A549 treated with CORT108297 at 1 μM for 4 hours (cell line): ENCODE results near the gene PTDSS2. TPM values are rescaled to one million over a fixed set of nuclear protein-coding genes. Genes with fewer than 3 reads are reported as not detected.

Source experiments
- total RNA-seq: library from RNA; stranded (reverse); fragments of 200-300 nt; extraction: Qiagen RNA extraction; gene quantifications from 5 replicates; pipeline ENCODE4 v1.2.3, GENCODE V29; 2022

The PTDSS2 gene
- total RNA-seq, result 35.2 to 48.7 TPM (median 46.0 TPM) in 5 replicates

DNA sequence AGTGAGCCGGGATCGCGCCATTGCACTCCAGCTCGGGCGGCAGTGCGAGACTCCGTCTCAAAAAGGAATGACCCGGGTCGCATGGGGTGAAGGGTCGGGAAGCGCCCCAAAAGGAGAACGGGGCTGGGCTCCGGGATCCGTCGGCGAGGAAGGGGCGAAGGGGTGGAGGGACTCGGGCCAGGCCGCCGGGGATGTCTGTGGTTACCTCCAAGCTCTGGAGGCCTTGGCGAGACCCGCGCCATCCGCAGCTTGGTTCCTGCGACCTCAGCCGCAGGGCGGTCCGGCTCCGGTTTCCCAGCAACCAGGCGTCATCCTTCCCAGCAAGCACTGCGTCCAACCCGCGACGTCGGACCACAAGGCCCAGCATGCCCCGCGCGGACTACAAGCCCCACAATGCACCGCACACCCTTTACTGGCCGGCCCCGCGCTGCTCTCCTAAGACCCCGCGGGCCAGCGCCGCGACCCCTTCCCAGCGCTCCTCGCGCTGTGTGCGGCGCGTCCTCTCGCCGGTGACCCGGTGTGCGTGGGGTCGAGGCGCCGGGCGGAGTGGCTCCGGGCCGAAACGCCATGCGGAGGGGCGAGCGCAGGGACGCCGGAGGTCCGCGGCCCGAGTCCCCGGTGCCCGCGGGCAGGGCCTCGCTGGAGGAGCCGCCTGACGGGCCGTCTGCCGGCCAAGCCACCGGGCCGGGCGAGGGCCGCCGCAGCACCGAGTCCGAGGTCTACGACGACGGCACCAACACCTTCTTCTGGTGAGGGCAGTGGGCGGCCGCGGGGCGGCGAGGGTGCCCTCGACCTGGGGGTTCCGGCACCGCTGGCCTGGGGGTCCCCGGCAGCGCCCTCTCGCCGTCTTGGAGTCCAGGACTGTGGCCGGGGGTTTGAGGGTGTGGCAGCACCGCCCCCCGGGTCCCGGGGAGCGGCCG lies at the start of gene PTDSS2:
Gene PTDSS2 (plus strand): TSS at position 391 of the 920 bp plus-strand sequence. CDS start 177 bp downstream, at position 568.

DNA sequence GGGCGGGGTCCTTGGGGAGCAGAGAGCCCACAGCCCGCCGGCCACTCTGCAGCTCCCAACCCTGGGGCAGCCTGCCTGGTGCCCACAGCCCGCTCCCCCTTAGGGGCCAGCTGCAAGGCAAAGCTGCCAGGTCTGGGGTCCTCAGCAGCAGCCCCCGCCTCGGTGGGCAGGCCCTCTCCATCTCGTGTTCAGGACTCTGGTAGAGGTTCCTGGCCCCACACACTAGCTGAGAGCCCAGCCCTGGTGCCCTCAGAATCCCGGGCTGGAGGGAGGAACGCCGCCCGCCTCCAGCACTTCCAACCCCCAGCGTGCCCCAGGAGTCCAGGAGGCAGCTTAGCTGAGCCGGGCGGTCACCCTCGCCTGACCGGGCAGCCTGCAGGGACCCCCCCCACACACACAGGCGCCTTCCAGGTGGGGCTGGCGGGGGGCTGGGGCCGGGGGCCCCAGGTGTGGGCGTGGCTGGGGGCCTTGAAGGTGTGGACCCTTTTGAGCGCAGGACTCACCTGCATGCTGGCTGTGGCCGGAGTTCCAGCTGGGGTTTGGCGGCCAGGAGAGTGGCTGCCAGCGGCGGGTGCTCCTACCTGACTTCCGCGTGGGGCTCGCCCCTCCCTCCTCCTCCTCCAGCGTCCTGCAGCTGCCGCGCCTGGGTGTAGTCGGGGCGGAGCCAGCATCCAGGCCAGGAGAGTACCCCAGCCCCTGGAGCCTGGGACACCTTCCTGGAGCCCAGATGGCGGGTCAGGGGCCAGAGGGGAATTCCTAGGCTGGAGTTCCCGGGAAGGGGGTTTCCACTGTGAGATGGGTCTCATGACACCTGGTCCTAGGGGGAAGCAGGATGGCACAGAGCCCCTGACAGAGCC lies 8.4 kb upstream of the PTDSS2 start, which contains the start of gene ANO9:
Gene ANO9 (minus strand): TSS at position 594 of the 857 bp plus-strand sequence. CDS start 85 bp downstream, at position 509.

GRCh38 chr11:506995-507726 lies 57.1 kb downstream of the PTDSS2 start, which contains the start of gene RNH1:
Gene RNH1, minus strand, starts transcription at chr11:507242. Its CDS starts 5,080 bp downstream, at chr11:502162.

DNA sequence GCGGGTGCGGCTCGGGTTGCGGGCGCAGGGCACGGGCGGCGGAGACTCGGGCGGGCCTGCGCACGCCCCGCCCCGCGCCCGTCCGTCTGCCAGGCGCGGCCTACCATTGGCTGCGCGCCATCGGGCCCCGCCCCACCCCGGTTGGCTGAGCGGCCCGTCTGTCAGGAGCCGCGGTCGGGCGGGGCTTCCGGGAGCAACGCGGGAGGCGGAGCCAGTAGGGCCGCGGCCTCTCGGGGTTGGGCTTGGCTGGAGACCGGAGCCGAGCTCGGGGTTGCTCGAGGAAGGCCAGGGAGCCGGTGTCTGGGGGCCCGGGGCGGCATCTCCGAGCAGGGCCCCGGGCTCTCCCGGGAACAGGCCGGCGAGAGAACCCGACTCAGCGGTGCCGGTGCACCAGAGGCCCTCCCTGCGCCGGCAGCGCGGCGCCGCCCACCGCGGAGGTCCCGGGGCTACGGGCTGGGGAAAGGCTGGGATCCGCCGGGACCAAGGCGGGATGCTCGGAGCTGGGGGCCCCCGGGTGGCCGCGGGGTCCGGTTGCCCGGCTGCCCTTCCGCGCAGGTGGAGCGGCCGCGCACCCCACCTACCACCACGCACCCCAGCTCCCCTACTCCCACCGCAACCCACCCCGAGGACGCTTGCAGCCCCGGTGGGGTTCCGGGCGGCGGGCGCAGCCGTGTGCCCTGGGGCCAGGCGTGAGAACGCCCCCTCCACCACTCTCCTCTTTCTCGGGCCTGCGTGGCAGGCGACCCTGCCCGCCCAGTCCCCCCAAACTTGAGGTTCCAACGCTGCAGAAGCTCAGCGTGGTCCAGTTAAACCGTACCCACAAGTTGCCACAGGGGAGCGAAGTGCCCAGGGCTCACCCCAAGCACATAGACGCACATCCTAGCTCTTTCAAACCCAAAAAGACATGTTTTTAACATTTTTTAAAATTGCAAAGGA lies 85.7 kb downstream of the PTDSS2 start, which contains the start of gene HRAS:
Gene HRAS (minus strand): TSS at position 58 of the 936 bp plus-strand sequence.

GRCh38 chr11:536841-537621 lies 87.0 kb downstream of the PTDSS2 start, which contains the start of gene LRRC56:
Gene LRRC56, plus strand, starts transcription at chr11:537527. Its CDS starts 3,158 bp downstream, at chr11:540685.

Other genes starting within 250 kb of the PTDSS2 start
- 38.1 to 49.8 TPM (median 48.0 TPM) in 5 replicates for gene BET1L, start 242.9 kb upstream of the PTDSS2 start, total RNA-seq
- 116 to 126 TPM (median 121 TPM) in 5 replicates for gene RIC8A, start 242.6 kb upstream of the PTDSS2 start, total RNA-seq
- 14.4 to 22.0 TPM (median 20.6 TPM) in 5 replicates for gene SIRT3, start 213.9 kb upstream of the PTDSS2 start, total RNA-seq
- gene PSMD13, start 213.3 kb upstream of the PTDSS2 start, total RNA-seq, result 168 to 196 TPM (median 173 TPM) in 5 replicates
- not detected in 5 replicates for gene NLRP6, start 171.9 kb upstream of the PTDSS2 start, total RNA-seq
- gene PGGHG, start 161.2 kb upstream of the PTDSS2 start, total RNA-seq, result 7.1 to 15.7 TPM (median 12.5 TPM) in 5 replicates
- not detected in 5 replicates for gene IFITM5, start 150.8 kb upstream of the PTDSS2 start, total RNA-seq
- gene IFITM2, start 142.5 kb upstream of the PTDSS2 start, total RNA-seq, result 59.0 to 71.7 TPM (median 65.6 TPM) in 5 replicates
- 0.22 to 0.64 TPM (median 0.39 TPM) in 5 replicates for gene IFITM1, start 136.2 kb upstream of the PTDSS2 start, total RNA-seq
- 18.8 to 35.6 TPM (median 29.9 TPM) in 5 replicates for gene IFITM3, start 129.4 kb upstream of the PTDSS2 start, total RNA-seq
- gene B4GALNT4, start 80.8 kb upstream of the PTDSS2 start, total RNA-seq, result 11.1 to 25.3 TPM (median 20.4 TPM) in 5 replicates
- 26.3 to 41.8 TPM (median 39.9 TPM) in 5 replicates for gene PKP3, start 56.1 kb upstream of the PTDSS2 start, total RNA-seq
- 55.4 to 103 TPM (median 98.4 TPM) in 5 replicates for gene SIGIRR, start 35.3 kb upstream of the PTDSS2 start, total RNA-seq
- 0.55 to 1.8 TPM (median 1.0 TPM) in 5 replicates for gene ANO9, start 8.3 kb upstream of the PTDSS2 start, total RNA-seq
- gene RNH1, start 57.0 kb downstream of the PTDSS2 start, total RNA-seq, result 128 to 190 TPM (median 178 TPM) in 5 replicates
- 97.4 to 162 TPM (median 151 TPM) in 5 replicates for gene HRAS, start 85.3 kb downstream of the PTDSS2 start, total RNA-seq
- 0.45 to 0.93 TPM (median 0.75 TPM) in 5 replicates for gene LRRC56, start 87.2 kb downstream of the PTDSS2 start, total RNA-seq
- gene LMNTD2, start 110.5 kb downstream of the PTDSS2 start, total RNA-seq, result 1.9 to 3.3 TPM (median 2.7 TPM) in 5 replicates
- 35.3 to 47.8 TPM (median 43.4 TPM) in 5 replicates for gene RASSF7, start 110.7 kb downstream of the PTDSS2 start, total RNA-seq
- gene PHRF1, start 126.2 kb downstream of the PTDSS2 start, total RNA-seq, result 26.7 to 35.3 TPM (median 34.8 TPM) in 5 replicates
- gene IRF7, start 165.7 kb downstream of the PTDSS2 start, total RNA-seq, result 4.1 to 7.8 TPM (median 7.0 TPM) in 5 replicates
- gene CDHR5, start 174.7 kb downstream of the PTDSS2 start, total RNA-seq, result 0.03 to 0.08 TPM in 2 of 5 replicates, not detected in the others
- gene SCT, start 176.9 kb downstream of the PTDSS2 start, total RNA-seq, result not detected in 5 replicates
- gene DRD4, start 187.0 kb downstream of the PTDSS2 start, total RNA-seq, result 0.15 to 0.39 TPM (median 0.22 TPM) in 5 replicates
- 27.2 to 37.0 TPM (median 33.8 TPM) in 5 replicates for gene DEAF1, start 244.9 kb downstream of the PTDSS2 start, total RNA-seq
- gene TMEM80, start 245.5 kb downstream of the PTDSS2 start, total RNA-seq, result 9.2 to 11.6 TPM (median 11.3 TPM) in 5 replicates